Spleen (tissue), 7 donors: ENCODE data around the gene GRIK1.

Experiments used
- CTCF ChIP-seq, 11 experiments: fragments of 200-600 bp in 7 of 11; fragments of 450-650 bp in 4 of 11; sonication (generic) in 4 of 11; IDR thresholded peaks in 8 of 11; conservative IDR thresholded peaks in 3 of 11; 1 replicate in 7 of 11; 2 replicates in 4 of 11; pipeline versions ENCODE4 v1.4.0 to v1.8.0; 2016 to 2021; ENCODE audit warnings: antibody characterized with exemption in 11 of 11, inconsistent platforms in 4 of 11, mild to moderate bottlenecking in 1 of 11
- POLR2AphosphoS5 ChIP-seq, 3 donors: sonication (generic); formaldehyde crosslinking; IDR thresholded peaks; one replicate each; pipeline ENCODE4 v1.5.1; 2017; ENCODE audit warnings: antibody characterized with exemption in 3 of 3
- donor health status: DM: no; HTN: no; CAD: no; lungs with moderate emphysema.
- donor health status: DM: no; HTN: no; CAD: no.
- donor health status: DM: no; HTN: no; CAD: no.

- TF ChIP-seq POLR2AphosphoS5 (IDR thresholded peaks at IDR 0.05) (no peak), CTCF (IDR thresholded peaks at IDR 0.05 in 8 of 11, conservative IDR thresholded peaks at IDR 0.05 in 3 of 11) (no peak)
Observed at GRCh38 chr21:29875036-29875716, 64.6 kb downstream of the GRIK1 start.
